ENCODE results near the gene IPO11.

DNA sequence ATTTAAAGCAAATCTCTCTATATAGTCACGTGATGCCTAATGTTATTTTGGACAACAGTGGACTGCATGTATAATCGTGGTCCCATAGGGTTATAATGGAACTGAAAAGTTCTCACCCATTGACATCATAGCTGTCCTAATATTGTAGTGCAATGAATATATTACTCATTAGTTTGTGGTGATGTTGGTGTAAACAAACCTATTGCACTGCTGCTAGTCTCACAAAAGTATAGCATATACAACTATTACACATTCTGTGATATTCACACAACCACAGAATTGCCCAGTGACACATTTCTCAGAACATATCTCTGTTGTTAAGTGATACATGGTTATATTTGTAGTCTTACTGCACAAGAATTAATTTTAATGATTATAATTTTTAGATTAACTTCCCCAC, 37.7 kb downstream of the IPO11 start:
- TF ChIP-seq, protein P1, sequence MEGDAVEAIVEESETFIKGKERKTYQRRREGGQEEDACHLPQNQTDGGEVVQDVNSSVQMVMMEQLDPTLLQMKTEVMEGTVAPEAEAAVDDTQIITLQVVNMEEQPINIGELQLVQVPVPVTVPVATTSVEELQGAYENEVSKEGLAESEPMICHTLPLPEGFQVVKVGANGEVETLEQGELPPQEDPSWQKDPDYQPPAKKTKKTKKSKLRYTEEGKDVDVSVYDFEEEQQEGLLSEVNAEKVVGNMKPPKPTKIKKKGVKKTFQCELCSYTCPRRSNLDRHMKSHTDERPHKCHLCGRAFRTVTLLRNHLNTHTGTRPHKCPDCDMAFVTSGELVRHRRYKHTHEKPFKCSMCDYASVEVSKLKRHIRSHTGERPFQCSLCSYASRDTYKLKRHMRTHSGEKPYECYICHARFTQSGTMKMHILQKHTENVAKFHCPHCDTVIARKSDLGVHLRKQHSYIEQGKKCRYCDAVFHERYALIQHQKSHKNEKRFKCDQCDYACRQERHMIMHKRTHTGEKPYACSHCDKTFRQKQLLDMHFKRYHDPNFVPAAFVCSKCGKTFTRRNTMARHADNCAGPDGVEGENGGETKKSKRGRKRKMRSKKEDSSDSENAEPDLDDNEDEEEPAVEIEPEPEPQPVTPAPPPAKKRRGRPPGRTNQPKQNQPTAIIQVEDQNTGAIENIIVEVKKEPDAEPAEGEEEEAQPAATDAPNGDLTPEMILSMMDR (IDR thresholded peaks at IDR 0.05), result no peak
- TF ChIP-seq POLR2A (IDR thresholded peaks at IDR 0.05) (no peak), POLR2AphosphoS5 (IDR thresholded peaks at IDR 0.05) (no peak)
